K562 (cell line): ENCODE measurements around the gene PLCL2.

Experiments
- ATF7 ChIP-seq: fragments of 450-650 bp; IDR thresholded peaks from 2 replicates; pipeline ENCODE4 v1.7.1; 2014; ENCODE audit warnings: mild to moderate bottlenecking, moderate library complexity
- CHD1 ChIP-seq: fragments of 200-600 bp; sonication (generic); IDR thresholded peaks from one replicate; pipeline ENCODE4 v1.6.1; 2012; ENCODE audit warnings: mild to moderate bottlenecking, moderate library complexity, low read length, inconsistent platforms
- HDAC2 ChIP-seq: fragments of 450-650 bp; IDR thresholded peaks from 2 replicates; pipeline ENCODE4 v1.6.1; 2016; ENCODE audit warnings: mild to moderate bottlenecking
- JUN ChIP-seq, 2 experiments: sonication (generic) in 1 of 2; formaldehyde crosslinking in 1 of 2; IDR thresholded peaks; 2 replicates each; pipeline versions ENCODE4 v1.6.1 to v1.8.0; 2012 to 2022; ENCODE audit warnings: borderline replicate concordance in 2 of 2, mild to moderate bottlenecking in 2 of 2, improper control_type of control experiment in 1 of 2, low read depth in 1 of 2, low read length in 1 of 2, missing genetic modification reagents in 1 of 2
- NFIC ChIP-seq: fragments of 450-650 bp; IDR thresholded peaks from 2 replicates; pipeline ENCODE4 v1.6.1; 2017; ENCODE audit warnings: mild to moderate bottlenecking, inconsistent platforms
- SREBF1 ChIP-seq: fragments of 150-350 bp; IDR thresholded peaks from 2 replicates; pipeline ENCODE4 v1.6.1; 2014; ENCODE audit warnings: antibody characterized with exemption, low read depth, low read length, borderline replicate concordance
- SRF ChIP-seq, 2 experiments: fragments of 250-450, 450-650 bp in 1 of 2; sonication (Bioruptor Pico) in 1 of 2; sonication (generic) in 1 of 2; formaldehyde crosslinking; IDR thresholded peaks; 2 replicates each; pipeline versions ENCODE4 v1.5.0 to v1.5.1; 2020 to 2022; ENCODE audit warnings: mild to moderate bottlenecking in 1 of 2, missing genetic modification reagents in 1 of 2
- YY1 ChIP-seq, 3 experiments: IDR thresholded peaks; 2 replicates each; pipeline ENCODE4 v1.6.1; 2011; ENCODE audit warnings: low read length in 2 of 3, mild to moderate bottlenecking in 2 of 3, moderate library complexity in 2 of 3, borderline replicate concordance in 1 of 3, control low read depth in 1 of 3, low read depth in 1 of 3; ENCODE audit not compliant: insufficient read depth in 3 of 3, insufficient replicate concordance in 2 of 3, control insufficient read depth in 1 of 3, insufficient read length in 1 of 3; ENCODE audit errors: extremely low read depth in 1 of 3
- ZBTB8A ChIP-seq: fragments of 450-650 bp; IDR thresholded peaks from 2 replicates; pipeline ENCODE4 v1.6.1; 2018; ENCODE audit warnings: mild to moderate bottlenecking, moderate library complexity; ENCODE audit not compliant: partially characterized antibody
- TF ChIP-seq, protein P1 (sequence below), 3 experiments: IDR thresholded peaks in 2 of 3; conservative IDR thresholded peaks in 1 of 3; 2 replicates each; pipeline ENCODE4 v1.5.1; 2011 to 2012; ENCODE audit warnings: low read length in 3 of 3, mild to moderate bottlenecking in 3 of 3, control low read depth in 2 of 3, improper control_type of control experiment in 1 of 3, inconsistent platforms in 1 of 3, low read depth in 1 of 3, mixed read lengths in 1 of 3, moderate library complexity in 1 of 3; ENCODE audit not compliant: insufficient read depth in 2 of 3

DNA sequence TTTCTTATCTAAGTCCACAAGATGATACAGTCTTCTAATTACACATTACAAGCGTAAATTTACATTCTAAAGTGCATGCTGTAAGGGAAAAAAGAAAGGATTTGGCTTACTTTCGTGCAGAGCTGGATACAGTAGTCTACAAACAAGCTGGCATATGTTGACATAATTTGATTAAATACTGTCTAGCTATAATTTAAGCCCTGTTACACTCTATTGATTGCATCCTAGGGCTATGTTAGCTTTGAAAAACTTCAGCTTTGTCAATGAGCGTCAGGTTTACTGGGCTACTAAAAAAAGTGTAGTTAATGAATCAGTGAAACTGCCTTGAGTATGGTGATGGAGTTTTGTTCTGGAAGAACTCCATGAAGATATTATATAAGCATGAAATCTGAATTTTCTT lies 24.5 kb upstream of the PLCL2 start:
- TF ChIP-seq SREBF1: no peak
- TF ChIP-seq YY1 (IDR thresholded peaks at IDR 0.05; ENCODE audit: borderline replicate concordance in 1 of 3, control insufficient read depth in 1 of 3, extremely low read depth in 1 of 3, insufficient read depth in 3 of 3, insufficient read length in 1 of 3, insufficient replicate concordance in 2 of 3, low read depth in 1 of 3, low read length in 2 of 3): no peak
- TF ChIP-seq SRF (CRISPR knock-in tag; IDR thresholded peaks at IDR 0.05): no peak
- TF ChIP-seq ATF7: no peak
- no peak for TF ChIP-seq CHD1
- no peak for TF ChIP-seq JUN (IDR thresholded peaks at IDR 0.05; ENCODE audit: borderline replicate concordance, low read depth, low read length)
- TF ChIP-seq JUN (CRISPR knock-in tag; IDR thresholded peaks at IDR 0.05; ENCODE audit: borderline replicate concordance): no peak
- no peak for TF ChIP-seq NFIC
- TF ChIP-seq, protein P1, sequence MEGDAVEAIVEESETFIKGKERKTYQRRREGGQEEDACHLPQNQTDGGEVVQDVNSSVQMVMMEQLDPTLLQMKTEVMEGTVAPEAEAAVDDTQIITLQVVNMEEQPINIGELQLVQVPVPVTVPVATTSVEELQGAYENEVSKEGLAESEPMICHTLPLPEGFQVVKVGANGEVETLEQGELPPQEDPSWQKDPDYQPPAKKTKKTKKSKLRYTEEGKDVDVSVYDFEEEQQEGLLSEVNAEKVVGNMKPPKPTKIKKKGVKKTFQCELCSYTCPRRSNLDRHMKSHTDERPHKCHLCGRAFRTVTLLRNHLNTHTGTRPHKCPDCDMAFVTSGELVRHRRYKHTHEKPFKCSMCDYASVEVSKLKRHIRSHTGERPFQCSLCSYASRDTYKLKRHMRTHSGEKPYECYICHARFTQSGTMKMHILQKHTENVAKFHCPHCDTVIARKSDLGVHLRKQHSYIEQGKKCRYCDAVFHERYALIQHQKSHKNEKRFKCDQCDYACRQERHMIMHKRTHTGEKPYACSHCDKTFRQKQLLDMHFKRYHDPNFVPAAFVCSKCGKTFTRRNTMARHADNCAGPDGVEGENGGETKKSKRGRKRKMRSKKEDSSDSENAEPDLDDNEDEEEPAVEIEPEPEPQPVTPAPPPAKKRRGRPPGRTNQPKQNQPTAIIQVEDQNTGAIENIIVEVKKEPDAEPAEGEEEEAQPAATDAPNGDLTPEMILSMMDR (IDR thresholded peaks at IDR 0.05 in 2 of 3, conservative IDR thresholded peaks at IDR 0.05 in 1 of 3; ENCODE audit: insufficient read depth in 2 of 3, low read depth in 1 of 3, low read length in 3 of 3): no peak
- TF ChIP-seq ZBTB8A: no peak
- TF ChIP-seq HDAC2: no peak
